GM18519 (cell line): Measurements from ENCODE around the gene PLCB3.
"Not testable (repeated sequence)": the region's sequence is repeated elsewhere in the genome, so short reads cannot be mapped to it uniquely, and the experiment has no call there.

Source experiments
- ATAC-seq: cut with Tn5 transposase; IDR thresholded peaks from one replicate; pipeline ENCODE4 v1.9.1; 2021; ENCODE audit warnings: mild to moderate bottlenecking, moderate library complexity; ENCODE audit not compliant: unreplicated experiment, low FRiP score

The PLCB3 gene

DNA sequence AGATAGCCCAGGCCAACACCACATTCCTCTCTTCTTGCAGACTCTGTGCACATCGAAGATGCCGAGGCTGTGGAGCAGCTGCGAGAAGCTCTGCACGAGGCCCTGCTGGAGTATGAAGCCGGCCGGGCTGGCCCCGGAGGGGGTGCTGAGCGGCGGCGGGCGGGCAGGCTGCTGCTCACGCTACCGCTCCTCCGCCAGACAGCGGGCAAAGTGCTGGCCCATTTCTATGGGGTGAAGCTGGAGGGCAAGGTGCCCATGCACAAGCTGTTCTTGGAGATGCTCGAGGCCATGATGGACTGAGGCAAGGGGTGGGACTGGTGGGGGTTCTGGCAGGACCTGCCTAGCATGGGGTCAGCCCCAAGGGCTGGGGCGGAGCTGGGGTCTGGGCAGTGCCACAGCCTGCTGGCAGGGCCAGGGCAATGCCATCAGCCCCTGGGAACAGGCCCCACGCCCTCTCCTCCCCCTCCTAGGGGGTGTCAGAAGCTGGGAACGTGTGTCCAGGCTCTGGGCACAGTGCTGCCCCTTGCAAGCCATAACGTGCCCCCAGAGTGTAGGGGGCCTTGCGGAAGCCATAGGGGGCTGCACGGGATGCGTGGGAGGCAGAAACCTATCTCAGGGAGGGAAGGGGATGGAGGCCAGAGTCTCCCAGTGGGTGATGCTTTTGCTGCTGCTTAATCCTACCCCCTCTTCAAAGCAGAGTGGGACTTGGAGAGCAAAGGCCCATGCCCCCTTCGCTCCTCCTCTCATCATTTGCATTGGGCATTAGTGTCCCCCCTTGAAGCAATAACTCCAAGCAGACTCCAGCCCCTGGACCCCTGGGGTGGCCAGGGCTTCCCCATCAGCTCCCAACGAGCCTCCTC lies 64.6 kb downstream of the PLCB3 start:
- ATAC-seq, result not testable (repeated sequence)

DNA sequence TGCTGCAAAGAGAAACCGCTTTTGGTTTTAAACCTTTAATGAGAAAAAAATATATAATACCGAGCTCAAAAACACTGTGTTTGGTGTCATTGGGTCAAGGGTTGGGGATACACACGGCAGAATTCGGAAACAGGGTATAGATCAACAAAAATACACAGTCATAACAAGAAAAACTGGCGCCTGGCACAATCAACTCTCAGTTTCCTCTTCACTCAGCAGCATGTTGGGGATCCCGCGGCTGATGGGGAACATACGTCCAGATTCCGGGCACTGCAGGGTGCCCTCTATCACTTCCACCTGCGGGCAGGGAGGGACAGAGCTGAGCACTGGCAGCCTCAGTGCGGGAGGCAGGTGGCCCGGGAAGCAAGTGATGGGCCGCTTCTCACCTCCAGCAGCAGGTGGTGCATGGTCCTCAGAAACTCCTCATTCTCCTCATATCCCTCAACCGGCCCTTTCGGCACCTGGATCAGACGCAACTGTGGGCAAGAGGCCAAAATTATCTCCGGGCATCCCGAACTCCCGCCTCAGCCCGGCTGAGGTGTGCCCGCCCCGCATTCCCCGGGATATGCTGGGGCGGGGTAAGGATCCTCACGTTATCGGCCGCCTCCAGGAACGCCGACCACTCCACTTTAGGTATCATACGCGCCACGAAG lies 65.5 kb downstream of the PLCB3 start:
- ATAC-seq, result no peak

- peak; percentile 37 for ATAC-seq
Measured at GRCh38 chr11:64317325-64317960, 66.1 kb downstream of the PLCB3 start, which contains the start of gene TRMT112. TSS of gene TRMT112 (minus strand) at chr11:64317559. CDS start at chr11:64317526, 33 bp downstream.

- ATAC-seq, result peak; percentile 58
Measured at GRCh38 chr11:64317961-64318765, 66.8 kb downstream of the PLCB3 start, which contains the start of gene PRDX5. TSS of gene PRDX5 (plus strand) at chr11:64318121. CDS start at chr11:64318216, 95 bp downstream.
